ENCODE data around the gene RHOBTB3.

The RHOBTB3 gene

GRCh38 chr5:95717439-95717838 lies 13.7 kb upstream of the RHOBTB3 start:
- Histone ChIP-seq H3K27ac (no peak overlapping the region), H3K4me3 (no peak overlapping the region)
- TF ChIP-seq, protein P1, sequence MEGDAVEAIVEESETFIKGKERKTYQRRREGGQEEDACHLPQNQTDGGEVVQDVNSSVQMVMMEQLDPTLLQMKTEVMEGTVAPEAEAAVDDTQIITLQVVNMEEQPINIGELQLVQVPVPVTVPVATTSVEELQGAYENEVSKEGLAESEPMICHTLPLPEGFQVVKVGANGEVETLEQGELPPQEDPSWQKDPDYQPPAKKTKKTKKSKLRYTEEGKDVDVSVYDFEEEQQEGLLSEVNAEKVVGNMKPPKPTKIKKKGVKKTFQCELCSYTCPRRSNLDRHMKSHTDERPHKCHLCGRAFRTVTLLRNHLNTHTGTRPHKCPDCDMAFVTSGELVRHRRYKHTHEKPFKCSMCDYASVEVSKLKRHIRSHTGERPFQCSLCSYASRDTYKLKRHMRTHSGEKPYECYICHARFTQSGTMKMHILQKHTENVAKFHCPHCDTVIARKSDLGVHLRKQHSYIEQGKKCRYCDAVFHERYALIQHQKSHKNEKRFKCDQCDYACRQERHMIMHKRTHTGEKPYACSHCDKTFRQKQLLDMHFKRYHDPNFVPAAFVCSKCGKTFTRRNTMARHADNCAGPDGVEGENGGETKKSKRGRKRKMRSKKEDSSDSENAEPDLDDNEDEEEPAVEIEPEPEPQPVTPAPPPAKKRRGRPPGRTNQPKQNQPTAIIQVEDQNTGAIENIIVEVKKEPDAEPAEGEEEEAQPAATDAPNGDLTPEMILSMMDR (IDR thresholded peaks at IDR 0.05): no peak
- DNase-seq (ENCODE audit: low spot score): no peak

- Histone ChIP-seq H3K27ac (no peak overlapping the region), H3K4me3 (no peak overlapping the region)
- no peak for DNase-seq (ENCODE audit: low spot score)
- TF ChIP-seq, protein P1 (IDR thresholded peaks at IDR 0.05): no peak
These were observed 12.9 kb upstream of the RHOBTB3 start for GRCh38 chr5:95718203-95718602.

- Histone ChIP-seq H3K4me3 (no peak overlapping the region), H3K27ac (no peak overlapping the region)
- TF ChIP-seq, protein P1 (IDR thresholded peaks at IDR 0.05): no peak
- DNase-seq (ENCODE audit: low spot score): no peak
These were observed 12.4 kb upstream of the RHOBTB3 start for GRCh38 chr5:95718738-95719137.

GRCh38 chr5:95720094-95720786 lies 10.9 kb upstream of the RHOBTB3 start:
- Histone ChIP-seq H3K27ac (peak overlapping the region in 1 of 2 donors; percentile 45), H3K4me3 (no peak overlapping the region)
- no peak for DNase-seq (ENCODE audit: low spot score)
- TF ChIP-seq, protein P1 (IDR thresholded peaks at IDR 0.05): no peak

GRCh38 chr5:95721582-95722295 lies 9.4 kb upstream of the RHOBTB3 start:
- TF ChIP-seq, protein P1 (IDR thresholded peaks at IDR 0.05): no peak
- Histone ChIP-seq H3K27ac (no peak overlapping the region), H3K4me3 (no peak overlapping the region)
- no peak for DNase-seq (ENCODE audit: low spot score)

GRCh38 chr5:95723632-95724369 lies 7.3 kb upstream of the RHOBTB3 start:
- Histone ChIP-seq H3K4me3 (no peak overlapping the region), H3K27ac (no peak overlapping the region)
- TF ChIP-seq, protein P1 (IDR thresholded peaks at IDR 0.05): no peak
- DNase-seq (ENCODE audit: low spot score): no peak
